Measurements from ENCODE around the gene PBRM1. TPM values are rescaled to one million over a fixed set of nuclear protein-coding genes. Genes with fewer than 3 reads are reported as not detected.
A peak's percentile ranks its signal among the peaks of the same experiment; 100 is the strongest.
"Not testable (repeated sequence)": the region's sequence is repeated elsewhere in the genome, so short reads cannot be mapped to it uniquely, and the experiment has no call there.

PBRM1 gene
- total RNA-seq, 1 experiment from 2014 or later: 40.0 TPM

- TF ChIP-seq, protein P1, sequence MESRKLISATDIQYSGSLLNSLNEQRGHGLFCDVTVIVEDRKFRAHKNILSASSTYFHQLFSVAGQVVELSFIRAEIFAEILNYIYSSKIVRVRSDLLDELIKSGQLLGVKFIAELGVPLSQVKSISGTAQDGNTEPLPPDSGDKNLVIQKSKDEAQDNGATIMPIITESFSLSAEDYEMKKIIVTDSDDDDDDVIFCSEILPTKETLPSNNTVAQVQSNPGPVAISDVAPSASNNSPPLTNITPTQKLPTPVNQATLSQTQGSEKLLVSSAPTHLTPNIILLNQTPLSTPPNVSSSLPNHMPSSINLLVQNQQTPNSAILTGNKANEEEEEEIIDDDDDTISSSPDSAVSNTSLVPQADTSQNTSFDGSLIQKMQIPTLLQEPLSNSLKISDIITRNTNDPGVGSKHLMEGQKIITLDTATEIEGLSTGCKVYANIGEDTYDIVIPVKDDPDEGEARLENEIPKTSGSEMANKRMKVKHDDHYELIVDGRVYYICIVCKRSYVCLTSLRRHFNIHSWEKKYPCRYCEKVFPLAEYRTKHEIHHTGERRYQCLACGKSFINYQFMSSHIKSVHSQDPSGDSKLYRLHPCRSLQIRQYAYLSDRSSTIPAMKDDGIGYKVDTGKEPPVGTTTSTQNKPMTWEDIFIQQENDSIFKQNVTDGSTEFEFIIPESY (IDR thresholded peaks at IDR 0.05; ENCODE audit: extremely low read depth, insufficient replicate concordance, low read length): no peak
- no peak for TF ChIP-seq ELF1 (IDR thresholded peaks at IDR 0.05; ENCODE audit: borderline replicate concordance, low read depth)
- no peak for TF ChIP-seq ATF3 (IDR thresholded peaks at IDR 0.05)
Measured at GRCh38 chr3:52730681-52731080, 45.0 kb upstream of the PBRM1 start (continued).

GRCh38 chr3:52728753-52729152 lies 43.0 kb upstream of the PBRM1 start:
- H3K27me3 ChIP-seq (ENCODE audit: insufficient read depth, low read length); H3K4me1 ChIP-seq (ENCODE audit: control insufficient read depth in 1 of 2, insufficient read depth in 2 of 2, low read length in 2 of 2); intact Hi-C loops (cut with micrococcal nuclease); H4K20me1 ChIP-seq (ENCODE audit: insufficient read depth); POLR2A ChIA-PET; BruUV-seq (replicated peaks); H3K9ac ChIP-seq (ENCODE audit: low read length); H3K27ac ChIP-seq (ENCODE audit: low read depth, low read length); H3K9me3 ChIP-seq (ENCODE audit: control insufficient read depth in 1 of 2, insufficient read depth in 1 of 2, low read depth in 1 of 2, low read length in 2 of 2); ATAC-seq; DNase-seq (ENCODE audit: low read depth, low spot score); CTCF ChIA-PET; H3K79me2 ChIP-seq (ENCODE audit: insufficient read depth, low read length); H3K9me2 ChIP-seq (ENCODE audit: insufficient read depth); H2AFZ ChIP-seq (ENCODE audit: low read depth, low read length, poor library complexity, severe bottlenecking); H3K4me3 ChIP-seq (replicated peaks in 1 of 2; ENCODE audit: low read depth in 1 of 2, low read length in 2 of 2); H3K4me2 ChIP-seq (ENCODE audit: low read length); RAD21 ChIA-PET (ENCODE audit: low non-redundant PET in 1 of 2, low total read pairs in 2 of 2, uncharacterized antibody in 2 of 2, unreplicated experiment in 2 of 2): not testable (repeated sequence)
- H3K36me3 ChIP-seq (ENCODE audit: control insufficient read depth in 1 of 2, insufficient read depth in 2 of 2, low read length in 2 of 2): peaks cover 9 to 23% of the 10 kb centered on the region in 2 experiments
- TF ChIP-seq CBX3 (IDR thresholded peaks at IDR 0.05; ENCODE audit: low read depth): 0 out of 2 replicates have a peak, but pooled peaks have one; percentile 13

DNA sequence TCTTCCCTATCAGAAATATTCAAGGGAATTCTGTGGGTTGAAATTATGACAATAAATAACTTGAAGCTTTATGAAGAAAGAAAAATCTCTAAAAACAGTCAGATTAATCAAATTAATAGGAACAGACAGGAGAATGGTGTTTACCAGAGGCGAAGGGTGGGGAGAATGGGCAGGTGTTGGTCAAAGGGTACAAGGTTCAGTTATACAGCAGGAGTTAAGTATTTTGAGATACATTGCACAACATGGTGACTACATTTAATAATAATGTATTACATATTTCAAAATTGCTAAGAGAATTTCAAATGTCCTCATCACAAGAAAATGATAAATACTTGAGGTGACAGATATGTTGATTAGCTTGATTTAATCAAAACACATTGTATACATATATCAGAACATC lies 38.8 kb upstream of the PBRM1 start:
- BruUV-seq (replicated peaks): no TSS peak
- Histone ChIP-seq H2AFZ (ENCODE audit: low read depth, low read length, poor library complexity, severe bottlenecking) (no peak overlapping the region), H3K4me1 (ENCODE audit: control insufficient read depth in 1 of 2, insufficient read depth in 2 of 2, low read length in 2 of 2) (no peaks in the 10 kb centered on the region), H4K20me1 (ENCODE audit: insufficient read depth) (no peaks in the 10 kb centered on the region), H3K27ac (ENCODE audit: low read depth, low read length) (no peak overlapping the region), H3K9me3 (ENCODE audit: control insufficient read depth in 1 of 2, insufficient read depth in 1 of 2, low read depth in 1 of 2, low read length in 2 of 2) (no peaks in the 10 kb centered on the region), H3K27me3 (ENCODE audit: insufficient read depth, low read length) (no peaks in the 10 kb centered on the region), H3K4me2 (ENCODE audit: low read length) (no peak overlapping the region), H3K9me2 (ENCODE audit: insufficient read depth) (no peaks in the 10 kb centered on the region), H3K36me3 (ENCODE audit: control insufficient read depth in 1 of 2, insufficient read depth in 2 of 2, low read length in 2 of 2) (peaks cover 0 to 3% of the 10 kb centered on the region in 2 experiments; a peak in 1 of 4 replicates), H3K9ac (ENCODE audit: low read length) (no peak overlapping the region), H3K4me3 (replicated peaks in 1 of 2; ENCODE audit: low read depth in 1 of 2, low read length in 2 of 2) (no peak overlapping the region), H3K79me2 (ENCODE audit: insufficient read depth, low read length) (no peaks in the 10 kb centered on the region)
- CTCF ChIA-PET: no interaction called here
- DNase-seq (ENCODE audit: low read depth, low spot score) (no peak), ATAC-seq (no peak)
- POLR2A ChIA-PET: no interaction called here
- no peak for TF ChIP-seq YY1 (IDR thresholded peaks at IDR 0.05; ENCODE audit: extremely low read depth, insufficient replicate concordance, low read depth, low read length)
- TF ChIP-seq, protein P2, sequence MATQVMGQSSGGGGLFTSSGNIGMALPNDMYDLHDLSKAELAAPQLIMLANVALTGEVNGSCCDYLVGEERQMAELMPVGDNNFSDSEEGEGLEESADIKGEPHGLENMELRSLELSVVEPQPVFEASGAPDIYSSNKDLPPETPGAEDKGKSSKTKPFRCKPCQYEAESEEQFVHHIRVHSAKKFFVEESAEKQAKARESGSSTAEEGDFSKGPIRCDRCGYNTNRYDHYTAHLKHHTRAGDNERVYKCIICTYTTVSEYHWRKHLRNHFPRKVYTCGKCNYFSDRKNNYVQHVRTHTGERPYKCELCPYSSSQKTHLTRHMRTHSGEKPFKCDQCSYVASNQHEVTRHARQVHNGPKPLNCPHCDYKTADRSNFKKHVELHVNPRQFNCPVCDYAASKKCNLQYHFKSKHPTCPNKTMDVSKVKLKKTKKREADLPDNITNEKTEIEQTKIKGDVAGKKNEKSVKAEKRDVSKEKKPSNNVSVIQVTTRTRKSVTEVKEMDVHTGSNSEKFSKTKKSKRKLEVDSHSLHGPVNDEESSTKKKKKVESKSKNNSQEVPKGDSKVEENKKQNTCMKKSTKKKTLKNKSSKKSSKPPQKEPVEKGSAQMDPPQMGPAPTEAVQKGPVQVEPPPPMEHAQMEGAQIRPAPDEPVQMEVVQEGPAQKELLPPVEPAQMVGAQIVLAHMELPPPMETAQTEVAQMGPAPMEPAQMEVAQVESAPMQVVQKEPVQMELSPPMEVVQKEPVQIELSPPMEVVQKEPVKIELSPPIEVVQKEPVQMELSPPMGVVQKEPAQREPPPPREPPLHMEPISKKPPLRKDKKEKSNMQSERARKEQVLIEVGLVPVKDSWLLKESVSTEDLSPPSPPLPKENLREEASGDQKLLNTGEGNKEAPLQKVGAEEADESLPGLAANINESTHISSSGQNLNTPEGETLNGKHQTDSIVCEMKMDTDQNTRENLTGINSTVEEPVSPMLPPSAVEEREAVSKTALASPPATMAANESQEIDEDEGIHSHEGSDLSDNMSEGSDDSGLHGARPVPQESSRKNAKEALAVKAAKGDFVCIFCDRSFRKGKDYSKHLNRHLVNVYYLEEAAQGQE (IDR thresholded peaks at IDR 0.05; ENCODE audit: low read depth): no peak
- TF ChIP-seq ZNF274 (IDR thresholded peaks at IDR 0.05; ENCODE audit: low read depth, low read length): no peak
- TF ChIP-seq EZH2 (IDR thresholded peaks at IDR 0.05): no peak
- TF ChIP-seq POLR2AphosphoS5 (IDR thresholded peaks at IDR 0.05; ENCODE audit: low read depth, low read length): no peak
- TF ChIP-seq ATF3 (IDR thresholded peaks at IDR 0.05): no peak
- no peak for TF ChIP-seq MAX (IDR thresholded peaks at IDR 0.05)
- TF ChIP-seq SP1 (IDR thresholded peaks at IDR 0.05; ENCODE audit: low read depth): no peak
- no peak for TF ChIP-seq EZH2phosphoT487 (IDR thresholded peaks at IDR 0.05; ENCODE audit: borderline replicate concordance)
- intact Hi-C loops (cut with micrococcal nuclease): no loop called here
- RAD21 ChIA-PET (ENCODE audit: low non-redundant PET in 1 of 2, low total read pairs in 2 of 2, uncharacterized antibody in 2 of 2, unreplicated experiment in 2 of 2): no interaction called here

All from HCT116 (cell line).